GM21423 (cell line): ENCODE results near the gene DDX6.

ENCODE experiments used
- ATAC-seq: cut with Tn5 transposase; IDR thresholded peaks from one replicate; pipeline ENCODE4 v1.9.1; 2021; ENCODE audit warnings: mild to moderate bottlenecking, moderate library complexity; ENCODE audit not compliant: unreplicated experiment

DDX6 gene

DNA sequence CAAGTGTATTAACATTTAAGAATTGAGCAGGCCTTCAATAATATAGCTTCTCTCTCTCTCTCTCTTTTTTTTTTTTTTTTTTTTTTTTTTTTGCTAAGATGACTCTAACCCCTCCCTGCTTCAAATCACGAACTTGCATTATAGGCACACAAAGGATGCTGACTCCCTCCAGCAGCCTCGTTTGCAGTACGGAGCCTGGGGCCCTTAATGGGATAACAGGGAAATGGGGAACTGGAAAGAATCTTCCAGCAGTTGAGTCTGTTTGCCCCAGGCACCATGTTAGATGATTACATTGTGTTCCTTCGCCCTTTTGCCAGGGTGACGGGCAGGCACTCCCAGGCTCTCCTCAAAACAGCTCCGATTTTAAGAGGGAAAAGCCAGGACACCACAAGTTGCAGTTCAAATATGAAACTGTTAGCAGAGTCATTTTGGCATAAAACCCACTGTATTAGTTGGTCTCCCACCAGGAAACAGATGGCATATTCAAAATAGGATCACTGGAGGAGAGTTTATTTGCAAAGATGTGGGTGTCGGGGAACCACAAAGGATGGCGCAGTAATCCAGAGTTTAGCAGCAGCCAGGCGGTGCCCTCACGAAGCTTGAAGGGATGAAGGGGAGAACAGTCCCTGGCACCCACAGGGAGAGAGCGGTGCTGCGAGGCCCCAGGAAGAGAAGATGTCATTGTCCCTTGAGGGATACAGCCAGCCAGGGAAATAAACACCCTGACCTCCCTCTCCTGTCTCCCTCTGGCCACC, 85.0 kb downstream of the DDX6 start:
- ATAC-seq: no peak

GRCh38 chr11:118705111-118705741, 85.7 kb downstream of the DDX6 start:
- ATAC-seq: no peak

GRCh38 chr11:118703563-118704106, 87.3 kb downstream of the DDX6 start:
- ATAC-seq: no peak

- no peak for ATAC-seq
Observed at GRCh38 chr11:118699506-118700220, 91.3 kb downstream of the DDX6 start.
